Thoracic aorta (tissue), 2 donors: ENCODE measurements around the gene OXTR. TPM values are rescaled to one million over a fixed set of nuclear protein-coding genes. Genes with fewer than 3 reads are reported as not detected.
A peak's percentile ranks its signal among the peaks of the same experiment; 100 is the strongest.

Source experiments
- ATAC-seq: fragments of 150-250 bp; one replicate; pipeline ENCODE4 v1.8.0; 2017; ENCODE audit warnings: low read depth; ENCODE audit not compliant: insufficient number of reproducible peaks, low FRiP score
- DNase-seq: peaks from one replicate; pipeline ENCODE4 v3.0.0-alpha.2; 2020; ENCODE audit warnings: low spot score
- H3K27ac ChIP-seq, 2 donors: fragments of 200-600 bp; sonication (generic); 1 replicate in 1 of 2; 2 replicates in 1 of 2; pipeline ENCODE4 v1.5.1; 2016; ENCODE audit warnings: mild to moderate bottlenecking in 2 of 2, moderate library complexity in 2 of 2
- H3K27me3 ChIP-seq: fragments of 200-600 bp; sonication (generic); replicated peaks from 2 replicates; pipeline ENCODE4 v1.6.0; 2016; ENCODE audit warnings: mild to moderate bottlenecking; ENCODE audit not compliant: insufficient read depth
- H3K36me3 ChIP-seq: fragments of 200-600 bp; sonication (generic); one replicate; pipeline ENCODE4 v1.5.1; 2016
- H3K4me1 ChIP-seq, 2 donors: fragments of 200-600 bp; sonication (generic); 1 replicate in 1 of 2; 2 replicates in 1 of 2; pipeline versions ENCODE4 v1.5.1 to v1.6.0; 2016; ENCODE audit warnings: low read depth in 2 of 2, mild to moderate bottlenecking in 1 of 2; ENCODE audit not compliant: control insufficient read depth in 1 of 2
- H3K4me3 ChIP-seq: fragments of 200-600 bp; sonication (generic); 2 replicates; pipeline ENCODE4 v1.5.1; 2016; ENCODE audit warnings: mild to moderate bottlenecking
- H3K9me3 ChIP-seq: fragments of 200-600 bp; sonication (generic); 2 replicates; pipeline ENCODE4 v1.5.1; 2016
- CTCF ChIP-seq: fragments of 200-600 bp; sonication (generic); IDR thresholded peaks from one replicate; pipeline ENCODE4 v1.5.1; 2019; ENCODE audit warnings: antibody characterized with exemption
- total RNA-seq, 2 donors: library from RNA; depleted of rRNA; stranded (reverse); fragments of >200 nt; gene quantifications; one replicate each; pipeline versions ENCODE4 v1.1.0 to v1.2.3, GENCODE V29; 2016

Gene OXTR
- total RNA-seq, 2 donors from 2014 or later: 2.3 to 55.1 TPM

- peak overlapping the region; percentile 69 for H3K4me3 ChIP-seq
- no peak for ATAC-seq
- H3K36me3 ChIP-seq: no peaks in the 10 kb centered on the region
- H3K4me1 ChIP-seq: peaks cover 8 to 29% of the 10 kb centered on the region in 2 donors
- TF ChIP-seq CTCF: no peak
- no peaks in the 10 kb centered on the region for H3K27me3 ChIP-seq
- DNase-seq: no peak
- H3K9me3 ChIP-seq: no peaks in the 10 kb centered on the region
- H3K27ac ChIP-seq: no peak overlapping the region
Observed at GRCh38 chr3:8768364-8769087, 887 bp downstream of the OXTR start.

GRCh38 chr3:8767667-8768363 is 1.6 kb downstream of the OXTR start:
- ATAC-seq (no peak), DNase-seq (no peak)
- H3K4me3 ChIP-seq: peak overlapping the region; percentile 69
- no peaks in the 10 kb centered on the region for H3K36me3 ChIP-seq
- peaks cover 8 to 29% of the 10 kb centered on the region in 2 donors for H3K4me1 ChIP-seq
- H3K27me3 ChIP-seq: no peaks in the 10 kb centered on the region
- no peak for TF ChIP-seq CTCF
- no peak overlapping the region for H3K27ac ChIP-seq
- H3K9me3 ChIP-seq: no peaks in the 10 kb centered on the region

GRCh38 chr3:8767256-8767666 is 2.2 kb downstream of the OXTR start:
- H3K9me3 ChIP-seq: no peaks in the 10 kb centered on the region
- peak overlapping the region; percentile 69 for H3K4me3 ChIP-seq
- TF ChIP-seq CTCF: no peak
- DNase-seq: no peak
- H3K4me1 ChIP-seq: peaks cover 8 to 29% of the 10 kb centered on the region in 2 donors
- H3K27ac ChIP-seq: no peak overlapping the region
- H3K27me3 ChIP-seq: no peaks in the 10 kb centered on the region
- no peaks in the 10 kb centered on the region for H3K36me3 ChIP-seq
- no peak for ATAC-seq

GRCh38 chr3:8766148-8766547 is 3.3 kb downstream of the OXTR start:
- Histone ChIP-seq H3K4me3 (no peak overlapping the region), H3K27ac (no peak overlapping the region)

More at GRCh38 chr3:8766148-8766547, 3.3 kb downstream of the OXTR start:
- DNase-seq (no peak), ATAC-seq (no peak)
- Histone ChIP-seq H3K4me1 (peaks cover 8 to 29% of the 10 kb centered on the region in 2 donors), H3K36me3 (no peaks in the 10 kb centered on the region), H3K9me3 (no peaks in the 10 kb centered on the region), H3K27me3 (no peaks in the 10 kb centered on the region)
- no peak for TF ChIP-seq CTCF
